PC-3 (cell line): ENCODE results near the gene RASSF5. TPM values are rescaled to one million over a fixed set of nuclear protein-coding genes. Genes with fewer than 3 reads are reported as not detected.

Experiments
- ATAC-seq: fragments of 200-7000 bp; cut with Tn5 transposase; 2 replicates; pipeline ENCODE4 v1.9.1; 2020; ENCODE audit warnings: mild to moderate bottlenecking, moderate library complexity
- BruUV-seq: library from RNA; stranded (reverse); fragments of 400-500 nt; replicated peaks from 2 replicates; lab custom pipeline; 2021; lab: Mats Ljungman, UMichigan
- CTCF ChIA-PET: fragments of 300-600 bp; sonication (Branson Sonifier 250); formaldehyde crosslinking; loops from one replicate; lab custom pipeline; 2022; ENCODE audit warnings: antibody characterized with exemption; lab: Charles Lee
- POLR2A ChIA-PET: fragments of 300-600 bp; sonication (Branson Sonifier 250); formaldehyde crosslinking; loops from one replicate; lab custom pipeline; 2022; ENCODE audit warnings: antibody characterized with exemption; ENCODE audit not compliant: unreplicated experiment; lab: Charles Lee
- DNase-seq: peaks from one replicate; pipeline ENCODE4 v3.0.0-alpha.2; 2015
- H2AFZ ChIP-seq: fragments of 300-600 bp; sonication (generic); 2 replicates; pipeline ENCODE4 v1.6.0; 2016; ENCODE audit warnings: antibody characterized with exemption, low read length
- H3F3A ChIP-seq: fragments of 300-600 bp; sonication (generic); one replicate; pipeline ENCODE4 v1.6.0; 2017; ENCODE audit warnings: antibody characterized with exemption, low read length, control low read depth, mild to moderate bottlenecking; ENCODE audit not compliant: unreplicated experiment
- H3K27ac ChIP-seq: fragments of 300-600 bp; sonication (generic); 2 replicates; pipeline ENCODE4 v1.5.1; 2016; ENCODE audit warnings: mild to moderate bottlenecking, low read length
- H3K27me3 ChIP-seq: fragments of 300-600 bp; sonication (generic); 2 replicates; pipeline ENCODE4 v1.6.1; 2016; ENCODE audit warnings: low read length, mixed read lengths
- H3K36me3 ChIP-seq: fragments of 300-600 bp; sonication (generic); 2 replicates; pipeline ENCODE4 v1.6.1; 2016; ENCODE audit warnings: low read depth, mixed run types, low read length, mixed read lengths
- H3K4me1 ChIP-seq: fragments of 300-600 bp; sonication (generic); 2 replicates; pipeline ENCODE4 v1.5.1; 2016; ENCODE audit warnings: low read length; ENCODE audit not compliant: insufficient read depth
- H3K4me2 ChIP-seq: fragments of 300-600 bp; sonication (generic); 2 replicates; pipeline ENCODE4 v1.6.0; 2016; ENCODE audit warnings: low read length
- H3K4me3 ChIP-seq: fragments of 300-600 bp; sonication (generic); 2 replicates; pipeline ENCODE4 v1.5.1; 2016; ENCODE audit warnings: mild to moderate bottlenecking, low read length, mixed read lengths
- H3K79me2 ChIP-seq: fragments of 300-600 bp; sonication (generic); 2 replicates; pipeline ENCODE4 v1.6.1; 2017; ENCODE audit warnings: low read length, mixed read lengths
- H3K9ac ChIP-seq: fragments of 300-600 bp; sonication (generic); 2 replicates; pipeline ENCODE4 v1.6.0; 2016; ENCODE audit warnings: mild to moderate bottlenecking, low read length
- H3K9me2 ChIP-seq: fragments of 300-600 bp; sonication (generic); replicated peaks from 2 replicates; pipeline ENCODE4 v1.6.1; 2016; ENCODE audit warnings: mixed run types, low read length, mixed read lengths
- H3K9me3 ChIP-seq: fragments of 300-600 bp; sonication (generic); 2 replicates; pipeline ENCODE4 v1.6.1; 2016; ENCODE audit warnings: low read length, mixed read lengths
- H4K20me1 ChIP-seq: fragments of 300-600 bp; sonication (generic); 2 replicates; pipeline ENCODE4 v1.6.1; 2016; ENCODE audit warnings: low read length, mixed read lengths
- CTCF ChIP-seq: fragments of 300-600 bp; sonication (generic); conservative IDR thresholded peaks from 2 replicates; pipeline ENCODE4 v1.5.1; 2017; ENCODE audit warnings: antibody characterized with exemption, low read depth, mild to moderate bottlenecking, low read length
- EZH2 ChIP-seq: fragments of 300-600 bp; sonication (generic); IDR thresholded peaks from one replicate; pipeline ENCODE4 v1.6.1; 2017; ENCODE audit warnings: antibody characterized with exemption, mild to moderate bottlenecking, low read length; ENCODE audit not compliant: unreplicated experiment
- EZH2phosphoT487 ChIP-seq: fragments of 300-600 bp; sonication (generic); IDR thresholded peaks from 2 replicates; pipeline ENCODE4 v1.6.1; 2018; ENCODE audit warnings: mild to moderate bottlenecking, antibody characterized with exemption, low read length, borderline replicate concordance
- intact Hi-C: fragments of 100-400 bp; cut with micrococcal nuclease; formaldehyde crosslinking; loops from 2 replicates; pipeline ENCODE4 v1.9.0; 2023
- total RNA-seq: library from RNA; depleted of rRNA; stranded (reverse); fragments of >200 nt; gene quantifications from 2 replicates; pipeline ENCODE4 v1.2.3, GENCODE V29; 2014

The RASSF5 gene
- total RNA-seq, 1 experiment from 2014 or later = 15.5 TPM

DNA sequence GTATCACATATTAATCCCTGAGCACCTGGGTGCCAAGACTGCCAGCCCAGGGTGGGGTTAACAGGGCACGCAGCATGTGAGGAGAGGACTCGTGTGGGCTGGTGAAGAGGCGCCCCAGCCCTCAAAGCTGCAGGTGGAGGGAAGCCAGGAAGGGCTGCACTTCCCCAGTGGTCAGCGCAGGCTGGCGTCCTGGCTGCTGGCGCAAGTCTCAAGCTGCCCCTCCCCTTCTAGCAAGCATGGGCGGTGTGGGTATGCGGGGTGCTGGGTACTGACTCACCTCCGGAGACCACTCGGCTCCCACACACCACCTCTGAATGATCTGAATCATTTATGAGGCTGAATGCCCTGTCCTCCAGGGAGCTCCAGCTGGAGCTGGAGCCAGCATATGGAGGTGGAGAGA lies 60.9 kb downstream of the RASSF5 start:
- H3K27ac ChIP-seq = no peak overlapping the region
- BruUV-seq = no TSS peak
- no peak overlapping the region for H3K4me2 ChIP-seq
- ATAC-seq = no peak
- CTCF ChIA-PET = no interaction called here
- H3K9me2 ChIP-seq = no peaks in the 10 kb centered on the region
- DNase-seq = no peak
- no peak overlapping the region for H3K4me3 ChIP-seq
- H3K9me3 ChIP-seq = no peaks in the 10 kb centered on the region
- no peaks in the 10 kb centered on the region for H4K20me1 ChIP-seq
- H3K4me1 ChIP-seq = no peaks in the 10 kb centered on the region
- intact Hi-C loops = no loop called here
- no peaks in the 10 kb centered on the region for H3K79me2 ChIP-seq
- no peaks in the 10 kb centered on the region for H3F3A ChIP-seq
- no peaks in the 10 kb centered on the region for H3K36me3 ChIP-seq
- H2AFZ ChIP-seq = no peak overlapping the region
- H3K9ac ChIP-seq = no peak overlapping the region
- POLR2A ChIA-PET = no interaction called here
- no peaks in the 10 kb centered on the region for H3K27me3 ChIP-seq
- TF ChIP-seq EZH2 (no peak), CTCF (no peak), EZH2phosphoT487 (no peak)

DNA sequence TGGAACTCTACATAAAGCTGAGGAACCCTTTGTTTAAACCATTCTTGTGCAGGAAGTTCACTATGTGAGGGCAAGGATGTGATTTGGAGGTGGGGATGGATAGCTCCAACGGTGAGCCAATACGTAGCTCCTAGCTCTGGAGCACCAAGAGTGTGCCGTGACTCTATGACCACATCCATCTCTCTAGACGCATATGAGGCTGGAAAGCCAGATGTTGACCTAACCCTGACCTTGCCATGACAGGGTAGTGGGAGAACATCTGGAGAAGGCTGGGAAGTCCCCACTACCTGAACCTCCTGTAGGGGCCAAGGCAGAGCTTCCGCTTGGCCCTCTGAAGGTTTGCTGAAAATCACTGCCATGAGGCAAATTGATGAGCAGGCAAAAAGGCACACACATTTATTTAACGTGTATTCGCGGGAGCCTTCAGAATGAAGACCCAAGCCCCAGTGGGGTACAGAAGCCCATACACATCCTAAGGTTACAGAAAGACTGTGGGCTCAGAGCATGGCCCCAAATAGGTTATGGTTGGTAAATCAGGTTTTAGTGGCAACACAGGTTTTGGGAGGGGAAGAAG lies 61.5 kb downstream of the RASSF5 start:
- Histone ChIP-seq H4K20me1 (no peaks in the 10 kb centered on the region), H3K4me1 (no peaks in the 10 kb centered on the region), H3K27me3 (no peaks in the 10 kb centered on the region), H2AFZ (no peak overlapping the region), H3K79me2 (no peaks in the 10 kb centered on the region), H3K4me2 (no peak overlapping the region), H3F3A (no peaks in the 10 kb centered on the region), H3K9me2 (no peaks in the 10 kb centered on the region), H3K27ac (no peak overlapping the region), H3K4me3 (no peak overlapping the region), H3K9me3 (no peaks in the 10 kb centered on the region), H3K36me3 (no peaks in the 10 kb centered on the region), H3K9ac (no peak overlapping the region)
- ChIA-PET POLR2A (interaction anchor here (0.7 kb wide), 1 partner anchor 51 kb away, joined by 5 read pairs; no protein-coding TSS in a partner anchor), CTCF (no interaction called here)
- DNase-seq (no peak), ATAC-seq (no peak)
- intact Hi-C loops = no loop called here
- TF ChIP-seq CTCF (no peak), EZH2phosphoT487 (no peak), EZH2 (no peak)
- no TSS peak for BruUV-seq

GRCh38 chr1:206569556-206569955 lies 62.2 kb downstream of the RASSF5 start:
- Histone ChIP-seq H3K79me2 (no peaks in the 10 kb centered on the region), H3K9ac (no peak overlapping the region), H2AFZ (no peak overlapping the region), H3K9me2 (no peaks in the 10 kb centered on the region), H3K36me3 (no peaks in the 10 kb centered on the region), H4K20me1 (no peaks in the 10 kb centered on the region), H3K4me3 (no peak overlapping the region), H3F3A (no peaks in the 10 kb centered on the region), H3K27ac (no peak overlapping the region), H3K4me2 (no peak overlapping the region), H3K4me1 (no peaks in the 10 kb centered on the region), H3K27me3 (no peaks in the 10 kb centered on the region), H3K9me3 (no peaks in the 10 kb centered on the region)
- BruUV-seq = no TSS peak
- CTCF ChIA-PET = no interaction called here
- DNase-seq (no peak), ATAC-seq (no peak)
- intact Hi-C loops = no loop called here
- POLR2A ChIA-PET = no interaction called here
- TF ChIP-seq EZH2phosphoT487 = no peak
- no peak for TF ChIP-seq CTCF
- no peak for TF ChIP-seq EZH2
